HEK293T (cell line): ENCODE measurements around the gene USB1.

ENCODE experiments used
- ELF4 ChIP-seq: fragments of 450-650 bp; IDR thresholded peaks from 2 replicates; pipeline ENCODE4 v1.6.1; 2017; ENCODE audit warnings: antibody characterized with exemption
- FOXA1 ChIP-seq: fragments of 450-650 bp; IDR thresholded peaks from 2 replicates; pipeline ENCODE4 v1.6.1; 2016; ENCODE audit warnings: mild to moderate bottlenecking
- LEF1 ChIP-seq: fragments of 450-650 bp; IDR thresholded peaks from 2 replicates; pipeline ENCODE4 v1.6.1; 2017; ENCODE audit warnings: mild to moderate bottlenecking, borderline replicate concordance
- NFRKB ChIP-seq: fragments of 450-650 bp; IDR thresholded peaks from 2 replicates; pipeline ENCODE4 v1.6.1; 2016; ENCODE audit warnings: mild to moderate bottlenecking, moderate library complexity
- SP1 ChIP-seq: fragments of 450-650 bp; IDR thresholded peaks from 2 replicates; pipeline ENCODE4 v1.6.1; 2017
- SUZ12 ChIP-seq: fragments of 450-650 bp; IDR thresholded peaks from 2 replicates; pipeline ENCODE4 v1.6.1; 2016; ENCODE audit warnings: mild to moderate bottlenecking

DNA sequence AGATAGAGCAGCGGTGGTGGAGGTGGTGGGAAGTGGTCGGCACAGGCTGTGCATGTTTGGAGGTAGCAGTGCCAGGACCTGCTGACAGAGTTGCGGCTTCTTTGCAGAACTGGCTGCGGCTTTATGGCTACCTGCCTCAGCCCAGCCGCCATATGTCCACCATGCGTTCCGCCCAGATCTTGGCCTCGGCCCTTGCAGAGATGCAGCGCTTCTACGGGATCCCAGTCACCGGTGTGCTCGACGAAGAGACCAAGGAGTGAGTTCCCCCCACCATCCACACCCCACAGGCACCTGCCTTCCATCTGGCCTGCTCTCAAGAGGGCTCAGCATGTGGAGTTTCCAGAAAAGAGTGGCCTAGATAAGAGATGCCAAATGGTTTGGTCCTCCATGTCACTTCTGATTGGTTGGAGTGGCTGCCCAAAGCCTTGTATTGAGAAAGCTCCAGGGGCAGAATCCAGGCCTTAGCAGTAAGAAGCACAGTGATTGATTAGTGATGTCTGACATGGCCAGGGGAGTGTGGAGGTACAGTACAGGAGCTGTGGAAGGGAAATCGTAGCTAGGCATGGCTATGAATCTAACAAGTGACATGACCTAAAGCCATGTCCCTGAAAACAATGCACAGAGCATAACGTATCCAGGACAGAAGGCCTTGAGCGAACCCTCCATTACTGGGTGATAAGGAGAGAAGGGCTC is 36.3 kb downstream of the USB1 start:
- TF ChIP-seq SP1 (no peak), SUZ12 (no peak), NFRKB (no peak), FOXA1 (no peak), ELF4 (no peak), LEF1 (no peak)
